HEK293T (cell line): Measurements from ENCODE around the gene SIN3A.

ENCODE experiments used
- ARNT ChIP-seq: fragments of 450-650 bp; IDR thresholded peaks from 2 replicates; pipeline ENCODE4 v1.6.1; 2017; ENCODE audit warnings: mild to moderate bottlenecking
- BHLHE40 ChIP-seq: fragments of 450-650 bp; IDR thresholded peaks from 2 replicates; pipeline ENCODE4 v1.6.1; 2016; ENCODE audit warnings: mild to moderate bottlenecking, moderate library complexity, borderline replicate concordance
- ELF4 ChIP-seq: fragments of 450-650 bp; IDR thresholded peaks from 2 replicates; pipeline ENCODE4 v1.6.1; 2017; ENCODE audit warnings: antibody characterized with exemption
- FOXK2 ChIP-seq: fragments of 450-650 bp; IDR thresholded peaks from 2 replicates; pipeline ENCODE4 v1.6.1; 2016; ENCODE audit warnings: mild to moderate bottlenecking
- FOXM1 ChIP-seq: fragments of 450-650 bp; IDR thresholded peaks from 2 replicates; pipeline ENCODE4 v1.6.1; 2017; ENCODE audit warnings: mild to moderate bottlenecking, borderline replicate concordance
- HDGF ChIP-seq: fragments of 450-650 bp; IDR thresholded peaks from 2 replicates; pipeline ENCODE4 v1.6.1; 2017; ENCODE audit warnings: antibody characterized with exemption, borderline replicate concordance
- L3MBTL2 ChIP-seq: fragments of 450-650 bp; conservative IDR thresholded peaks from 2 replicates; pipeline ENCODE4 v1.6.1; 2016; ENCODE audit warnings: mild to moderate bottlenecking
- LEF1 ChIP-seq: fragments of 450-650 bp; IDR thresholded peaks from 2 replicates; pipeline ENCODE4 v1.6.1; 2017; ENCODE audit warnings: mild to moderate bottlenecking, borderline replicate concordance
- PKNOX1 ChIP-seq: fragments of 450-650 bp; IDR thresholded peaks from 2 replicates; pipeline ENCODE4 v1.6.1; 2016
- SP1 ChIP-seq: fragments of 450-650 bp; IDR thresholded peaks from 2 replicates; pipeline ENCODE4 v1.6.1; 2017
- SUZ12 ChIP-seq: fragments of 450-650 bp; IDR thresholded peaks from 2 replicates; pipeline ENCODE4 v1.6.1; 2016; ENCODE audit warnings: mild to moderate bottlenecking
- TARDBP ChIP-seq: fragments of 450-650 bp; IDR thresholded peaks from 2 replicates; pipeline ENCODE4 v1.6.1; 2016
- ZNF384 ChIP-seq: fragments of 450-650 bp; IDR thresholded peaks from 2 replicates; pipeline ENCODE4 v1.6.1; 2016

- TF ChIP-seq SP1 (no peak), BHLHE40 (no peak), L3MBTL2 (no peak), FOXK2 (no peak), ARNT (no peak), ZNF384 (no peak), ELF4 (no peak), TARDBP (no peak), SUZ12 (no peak), PKNOX1 (no peak), FOXM1 (no peak), LEF1 (no peak), HDGF (no peak)
Observed at GRCh38 chr15:75483106-75483505, 31.6 kb upstream of the SIN3A start.
